Duodenal mucosa (tissue), 2 donors: Measurements from ENCODE around the gene VWA5B1.

ENCODE experiments used
- H3K27ac ChIP-seq: one replicate; pipeline ENCODE4 v1.7.0; 2013; ENCODE audit warnings: low read depth, low read length
- H3K27me3 ChIP-seq, 2 donors: one replicate each; pipeline ENCODE4 v1.7.0; 2013; ENCODE audit warnings: low read length in 2 of 2, control low read depth in 1 of 2; ENCODE audit not compliant: insufficient read depth in 2 of 2, control insufficient read depth in 1 of 2
- H3K36me3 ChIP-seq, 2 donors: one replicate each; pipeline ENCODE4 v1.7.0; 2013; ENCODE audit warnings: low read length in 2 of 2, control low read depth in 1 of 2; ENCODE audit not compliant: insufficient read depth in 2 of 2, control insufficient read depth in 1 of 2
- H3K4me1 ChIP-seq, 2 donors: one replicate each; pipeline ENCODE4 v1.7.0; 2013; ENCODE audit warnings: low read length in 2 of 2, control low read depth in 1 of 2; ENCODE audit not compliant: insufficient read depth in 2 of 2, control insufficient read depth in 1 of 2
- H3K4me3 ChIP-seq, 2 donors: one replicate each; pipeline ENCODE4 v1.7.0; 2013; ENCODE audit warnings: low read length in 2 of 2, low read depth in 1 of 2
- H3K9ac ChIP-seq, 2 donors: one replicate each; pipeline ENCODE4 v1.7.0; 2013; ENCODE audit warnings: low read length in 2 of 2, low read depth in 1 of 2
- H3K9me3 ChIP-seq, 2 donors: one replicate each; pipeline ENCODE4 v1.7.0; 2013; ENCODE audit warnings: low read length in 2 of 2, control low read depth in 1 of 2; ENCODE audit not compliant: control insufficient read depth in 1 of 2

The VWA5B1 gene

GRCh38 chr1:20301463-20302107, 10.9 kb downstream of the VWA5B1 start:
- no peaks in the 10 kb centered on the region for H3K9me3 ChIP-seq
- no peaks in the 10 kb centered on the region for H3K36me3 ChIP-seq
- no peak overlapping the region for H3K4me3 ChIP-seq
- no peaks in the 10 kb centered on the region for H3K4me1 ChIP-seq
- H3K27me3 ChIP-seq: peaks cover 6 to 7% of the 10 kb centered on the region in 2 donors
- H3K27ac ChIP-seq: no peak overlapping the region
- no peak overlapping the region for H3K9ac ChIP-seq

GRCh38 chr1:20302108-20302471, 11.4 kb downstream of the VWA5B1 start:
- H3K4me3 ChIP-seq: no peak overlapping the region
- H3K27me3 ChIP-seq: peaks cover 6 to 7% of the 10 kb centered on the region in 2 donors
- H3K9ac ChIP-seq: no peak overlapping the region
- no peaks in the 10 kb centered on the region for H3K9me3 ChIP-seq
- no peak overlapping the region for H3K27ac ChIP-seq
- H3K36me3 ChIP-seq: no peaks in the 10 kb centered on the region
- no peaks in the 10 kb centered on the region for H3K4me1 ChIP-seq

GRCh38 chr1:20307026-20307425, 16.4 kb downstream of the VWA5B1 start:
- no peaks in the 10 kb centered on the region for H3K36me3 ChIP-seq
- H3K27ac ChIP-seq: no peak overlapping the region
- no peaks in the 10 kb centered on the region for H3K9me3 ChIP-seq
- H3K4me1 ChIP-seq: no peaks in the 10 kb centered on the region
- H3K9ac ChIP-seq: no peak overlapping the region
- H3K27me3 ChIP-seq: peaks cover 6 to 7% of the 10 kb centered on the region in 2 donors
- no peak overlapping the region for H3K4me3 ChIP-seq

- Histone ChIP-seq H3K27ac (no peak overlapping the region), H3K4me3 (no peak overlapping the region)
Observed at GRCh38 chr1:20308569-20308968, 17.9 kb downstream of the VWA5B1 start.

GRCh38 chr1:20311289-20311688, 20.6 kb downstream of the VWA5B1 start:
- H3K9ac ChIP-seq: no peak overlapping the region
- H3K27ac ChIP-seq: no peak overlapping the region
- no peaks in the 10 kb centered on the region for H3K36me3 ChIP-seq
- peaks cover 0 to 4% of the 10 kb centered on the region in 2 donors for H3K27me3 ChIP-seq
- no peak overlapping the region for H3K4me3 ChIP-seq
- H3K9me3 ChIP-seq: no peaks in the 10 kb centered on the region
- H3K4me1 ChIP-seq: no peaks in the 10 kb centered on the region

More at GRCh38 chr1:20308569-20308968, 17.9 kb downstream of the VWA5B1 start:
- Histone ChIP-seq H3K9ac (no peak overlapping the region), H3K9me3 (no peaks in the 10 kb centered on the region), H3K4me1 (no peaks in the 10 kb centered on the region), H3K27me3 (peaks cover 6 to 7% of the 10 kb centered on the region in 2 donors), H3K36me3 (no peaks in the 10 kb centered on the region)

GRCh38 chr1:20312310-20312709, 21.6 kb downstream of the VWA5B1 start:
- Histone ChIP-seq H3K9ac (no peak overlapping the region), H3K27me3 (peaks cover 0 to 4% of the 10 kb centered on the region in 2 donors), H3K36me3 (no peaks in the 10 kb centered on the region), H3K4me1 (no peaks in the 10 kb centered on the region), H3K4me3 (no peak overlapping the region), H3K9me3 (no peaks in the 10 kb centered on the region), H3K27ac (no peak overlapping the region)

GRCh38 chr1:20312818-20313217, 22.1 kb downstream of the VWA5B1 start:
- Histone ChIP-seq H3K36me3 (no peaks in the 10 kb centered on the region), H3K9ac (no peak overlapping the region), H3K4me1 (no peaks in the 10 kb centered on the region), H3K4me3 (no peak overlapping the region), H3K27ac (no peak overlapping the region), H3K9me3 (no peaks in the 10 kb centered on the region), H3K27me3 (peaks cover 0 to 4% of the 10 kb centered on the region in 2 donors)

- Histone ChIP-seq H3K27me3 (peaks cover 0 to 8% of the 10 kb centered on the region in 2 donors), H3K9ac (no peak overlapping the region), H3K4me1 (peaks cover 3 to 6% of the 10 kb centered on the region in 2 donors), H3K27ac (no peak overlapping the region), H3K9me3 (no peaks in the 10 kb centered on the region), H3K36me3 (no peaks in the 10 kb centered on the region), H3K4me3 (no peak overlapping the region)
Observed at GRCh38 chr1:20317471-20317870, 26.8 kb downstream of the VWA5B1 start.

GRCh38 chr1:20318521-20318920, 27.8 kb downstream of the VWA5B1 start:
- Histone ChIP-seq H3K27me3 (peaks cover 0 to 8% of the 10 kb centered on the region in 2 donors), H3K9ac (no peak overlapping the region)

GRCh38 chr1:20318971-20319370, 28.3 kb downstream of the VWA5B1 start:
- H3K36me3 ChIP-seq: no peaks in the 10 kb centered on the region
- H3K27me3 ChIP-seq: peaks cover 0 to 8% of the 10 kb centered on the region in 2 donors
- H3K4me3 ChIP-seq: no peak overlapping the region
- H3K27ac ChIP-seq: no peak overlapping the region
- no peak overlapping the region for H3K9ac ChIP-seq
- no peaks in the 10 kb centered on the region for H3K9me3 ChIP-seq
- peaks cover 3 to 6% of the 10 kb centered on the region in 2 donors for H3K4me1 ChIP-seq

More at GRCh38 chr1:20318521-20318920, 27.8 kb downstream of the VWA5B1 start:
- H3K4me1 ChIP-seq: peaks cover 3 to 6% of the 10 kb centered on the region in 2 donors
- H3K36me3 ChIP-seq: no peaks in the 10 kb centered on the region
- no peak overlapping the region for H3K27ac ChIP-seq
- no peak overlapping the region for H3K4me3 ChIP-seq
- H3K9me3 ChIP-seq: no peaks in the 10 kb centered on the region
